K562 (cell line): ENCODE data around the gene C15orf62. TPM values are rescaled to one million over a fixed set of nuclear protein-coding genes. Genes with fewer than 3 reads are reported as not detected.

Experiments used
- CEBPB ChIP-seq: fragments of 450-650 bp; IDR thresholded peaks from 2 replicates; pipeline ENCODE4 v1.6.1; 2016; ENCODE audit warnings: missing genetic modification characterization, missing compliant biosample characterization
- REST ChIP-seq, 2 experiments: fragments of 450-650 bp; formaldehyde crosslinking in 1 of 2; IDR thresholded peaks; 2 replicates each; pipeline versions ENCODE4 v1.4.0 to v1.6.1; 2014 to 2020; ENCODE audit warnings: mild to moderate bottlenecking in 2 of 2, borderline replicate concordance in 1 of 2, low read depth in 1 of 2
- polyA plus RNA-seq, 8 experiments: library from polyadenylated mRNA; depleted of rRNA in 4 of 8; stranded (reverse) in 5 of 8; unstranded in 3 of 8; fragments of >200 nt; fragmentation: Nextera tagmentation in 2 of 8; fragmentation: Illumina TruSeq in 1 of 8; extraction: Ambion mirVana in 2 of 8; extraction: Trizol in 1 of 8; gene quantifications; 2 replicates each; pipeline versions ENCODE4 v1.2.1 to v1.2.3, GENCODE V29; 2011 to 2014; ENCODE audit warnings: inconsistent platforms in 1 of 8, missing spikeins in 1 of 8
- total RNA-seq, 7 experiments: library from RNA; depleted of rRNA in 6 of 7; stranded (reverse); fragments of >200 nt in 6 of 7; fragmentation: Illumina TruSeq in 2 of 7; extraction: Trizol in 2 of 7; gene quantifications; 2 replicates each; pipeline versions ENCODE4 v1.2.1 to v1.2.3, GENCODE V29; 2011 to 2021; ENCODE audit warnings: low replicate concordance in 1 of 7

C15orf62 gene
- total and polyA plus RNA-seq, 9 of the 15 experiments (the other 6 are each of a cell fraction or from before 2014, with no cell fraction given): 0.01 to 0.76 (median 0.30) TPM; not detected in 1

GRCh38 chr15:40785164-40785563, 15.4 kb downstream of the C15orf62 start (continued):
- peak; percentile 70; the same call in 1 of the 2 replicates for TF ChIP-seq REST (IDR thresholded peaks at IDR 0.05; ENCODE audit: borderline replicate concordance)
- no peak for TF ChIP-seq REST (CRISPR knock-in tag; IDR thresholded peaks at IDR 0.05; ENCODE audit: low read depth)
- no peak for TF ChIP-seq CEBPB (tag)
